Occipital lobe (tissue), 2 donors: ENCODE data around the gene LCN12. TPM values are rescaled to one million over a fixed set of nuclear protein-coding genes. Genes with fewer than 3 reads are reported as not detected.

Experiments used
- DNase-seq: peaks from one replicate; lab custom pipeline; 2025; lab: John Stamatoyannopoulos, UW
- total RNA-seq: library from RNA; depleted of rRNA; stranded (reverse); fragments of >200 nt; gene quantifications from one replicate; pipeline ENCODE4 v1.2.3, GENCODE V29; 2014

Gene LCN12
- total RNA-seq, 1 donor from 2014 or later: not detected

DNA sequence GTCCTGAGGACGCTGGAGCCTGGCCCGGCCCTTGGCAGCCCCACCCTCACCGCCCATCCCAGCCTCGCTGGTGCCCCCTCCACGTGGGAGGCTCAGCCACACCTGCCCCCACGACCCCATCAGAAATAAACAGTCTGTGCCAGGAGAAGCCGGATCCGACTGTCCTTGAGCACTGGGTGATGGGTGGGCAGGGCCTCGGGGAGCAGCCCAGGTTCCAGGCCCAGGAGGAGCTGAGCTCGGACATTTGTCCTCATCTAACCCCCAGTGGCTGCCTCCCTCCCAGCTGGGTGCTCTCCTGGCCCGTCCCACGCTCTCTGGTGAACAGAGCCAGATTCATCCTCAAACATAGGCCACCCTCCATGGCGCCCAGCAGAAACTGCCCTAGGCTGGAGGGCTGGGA lies 20.7 kb downstream of the LCN12 start:
- DNase-seq: no peak

DNA sequence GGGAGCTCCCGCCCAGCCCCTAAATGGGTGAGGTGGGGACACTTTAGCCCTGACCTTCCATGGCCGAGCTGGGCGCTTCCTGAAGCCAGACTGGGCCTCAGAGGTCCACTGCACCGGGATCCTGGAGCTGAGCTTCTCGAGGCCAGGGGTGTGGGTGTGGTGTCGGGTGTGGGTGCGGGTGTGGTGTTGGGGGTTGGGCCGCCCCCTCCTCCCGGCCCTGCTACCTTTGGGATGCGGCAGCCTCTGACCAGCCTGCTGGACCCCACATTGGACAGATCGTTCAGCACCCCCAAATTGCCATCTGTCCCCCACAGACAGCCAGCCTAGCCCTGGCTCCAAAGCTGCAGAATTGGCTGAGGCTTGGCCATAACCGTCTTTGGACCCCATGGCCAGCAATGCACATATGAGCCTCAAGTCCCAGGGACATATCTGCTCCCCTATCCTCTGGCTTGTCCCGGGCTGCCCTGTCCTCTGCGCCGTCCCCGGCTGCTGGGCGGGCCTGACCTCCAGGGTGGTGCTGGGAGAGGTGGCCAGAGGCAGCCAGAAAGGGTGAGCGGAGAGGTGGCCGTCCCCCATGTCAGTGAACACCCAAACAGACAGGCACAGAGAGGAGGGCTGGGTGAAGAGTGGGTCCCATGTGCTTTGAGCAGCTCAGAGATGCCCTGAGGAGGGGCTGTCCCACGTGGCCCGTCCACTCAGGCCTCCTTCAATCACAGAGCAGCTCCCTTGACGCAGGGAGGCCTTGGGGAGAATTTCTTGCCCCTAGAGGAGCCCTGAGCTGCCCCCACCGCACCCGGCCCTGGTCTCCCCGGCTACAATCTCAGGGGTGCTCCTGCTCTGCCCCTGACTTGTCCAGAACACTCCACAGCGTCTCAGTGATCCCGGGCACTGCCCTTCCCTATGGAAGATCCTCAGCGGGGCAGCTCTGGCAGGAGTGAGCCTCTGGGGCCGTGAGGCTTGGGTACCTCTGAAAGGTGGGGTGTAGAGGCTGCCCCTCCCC lies 21.8 kb downstream of the LCN12 start:
- no peak for DNase-seq

DNA sequence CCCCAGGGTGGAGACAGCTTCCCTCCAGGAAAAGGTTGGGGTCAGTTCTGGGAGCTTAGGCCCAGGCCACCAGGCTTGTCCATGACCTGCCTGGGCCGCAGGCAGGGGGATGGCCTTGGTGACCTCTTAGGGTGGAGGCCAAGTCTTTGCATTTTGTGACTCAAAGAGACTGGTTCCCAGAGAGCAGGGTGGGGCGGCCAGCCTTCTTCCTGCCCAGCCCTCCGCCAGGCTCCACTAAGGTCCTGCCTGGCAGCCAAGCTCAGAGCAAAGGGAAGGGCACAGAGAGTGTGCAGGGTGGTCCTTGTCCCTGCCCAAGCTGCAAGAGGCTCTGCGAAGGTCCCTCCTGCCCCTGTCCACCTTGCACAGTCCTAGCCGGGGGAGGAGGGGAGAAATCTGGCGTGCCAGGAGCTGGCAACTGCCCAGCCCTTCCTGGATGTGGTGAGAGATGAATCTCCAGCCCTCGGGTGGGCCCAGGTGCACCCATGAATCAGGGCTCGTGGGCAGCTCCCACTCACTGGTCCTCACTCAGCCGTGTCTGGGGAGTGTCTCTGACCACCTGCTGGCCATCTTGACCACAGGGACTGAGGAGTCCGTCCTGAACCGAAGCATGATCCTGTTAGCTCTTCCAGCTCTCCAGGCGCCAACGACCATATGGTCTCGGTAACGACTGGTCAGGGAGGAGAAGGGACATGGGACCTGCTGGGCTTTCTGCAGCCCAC lies 22.9 kb downstream of the LCN12 start:
- DNase-seq: no peak

DNA sequence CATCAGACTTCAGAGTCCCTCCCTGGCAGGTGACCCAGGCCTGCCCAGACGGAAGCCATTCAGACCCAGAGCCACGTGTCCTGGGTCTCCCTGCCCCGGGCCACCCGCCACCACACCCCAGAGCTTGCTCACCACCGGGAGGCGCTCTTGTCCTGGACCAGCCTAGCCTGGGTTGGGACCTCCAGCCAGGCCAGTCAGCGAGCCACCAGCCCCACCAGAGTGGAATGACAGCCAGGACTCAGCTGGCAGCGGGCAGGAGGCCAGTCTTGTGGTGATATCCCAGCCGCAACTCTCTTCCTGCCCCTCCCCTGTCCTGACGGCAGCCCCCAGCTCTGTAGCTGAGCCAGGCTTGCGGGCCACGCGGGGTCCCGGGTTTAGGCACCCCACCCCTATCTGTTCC lies 23.6 kb downstream of the LCN12 start:
- DNase-seq: peak; percentile 59

DNA sequence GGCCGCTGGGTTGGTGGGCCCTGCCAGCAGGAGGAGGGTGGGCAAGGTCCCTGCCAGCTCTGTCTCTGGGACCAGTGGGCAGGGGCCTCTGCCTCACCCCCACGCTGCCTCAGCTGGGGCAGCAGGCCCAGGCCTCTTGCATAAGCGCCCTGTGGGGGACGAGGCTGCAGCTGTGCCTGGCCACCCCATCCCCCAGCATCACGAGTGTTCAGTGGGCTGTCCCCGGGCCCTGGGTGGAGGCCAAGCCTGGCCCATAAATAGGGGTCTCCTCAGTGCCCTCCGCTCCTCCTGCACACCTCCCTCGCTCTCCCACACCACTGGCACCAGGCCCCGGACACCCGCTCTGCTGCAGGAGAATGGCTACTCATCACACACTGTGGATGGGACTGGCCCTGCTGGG lies 25.1 kb downstream of the LCN12 start, which contains the start of gene PTGDS:
Gene PTGDS, plus strand, starts transcription at position 282 of the 400 bp plus-strand sequence. Its CDS starts 75 bp downstream, at position 357.
- DNase-seq: peak; percentile 91

DNA sequence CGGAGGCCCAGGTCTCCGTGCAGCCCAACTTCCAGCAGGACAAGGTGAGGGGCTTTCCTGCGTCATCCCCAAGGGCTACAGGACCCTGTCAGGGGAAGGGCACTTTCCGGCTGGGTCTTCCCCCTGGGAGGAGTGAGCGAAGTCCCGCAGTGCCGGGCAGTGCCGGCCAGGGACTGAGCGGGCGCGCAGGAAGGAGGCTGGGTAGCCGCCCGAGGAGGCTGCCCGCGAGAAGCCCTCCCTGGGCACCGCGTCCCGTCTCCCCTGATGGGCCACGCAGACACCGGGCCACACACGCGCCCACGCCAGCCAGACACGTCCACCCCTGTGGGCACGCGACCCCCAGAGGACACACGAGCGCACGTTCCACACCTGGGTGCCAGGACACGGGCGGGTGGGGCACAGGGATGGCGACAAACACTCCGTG lies 25.6 kb downstream of the LCN12 start:
- no peak for DNase-seq

DNA sequence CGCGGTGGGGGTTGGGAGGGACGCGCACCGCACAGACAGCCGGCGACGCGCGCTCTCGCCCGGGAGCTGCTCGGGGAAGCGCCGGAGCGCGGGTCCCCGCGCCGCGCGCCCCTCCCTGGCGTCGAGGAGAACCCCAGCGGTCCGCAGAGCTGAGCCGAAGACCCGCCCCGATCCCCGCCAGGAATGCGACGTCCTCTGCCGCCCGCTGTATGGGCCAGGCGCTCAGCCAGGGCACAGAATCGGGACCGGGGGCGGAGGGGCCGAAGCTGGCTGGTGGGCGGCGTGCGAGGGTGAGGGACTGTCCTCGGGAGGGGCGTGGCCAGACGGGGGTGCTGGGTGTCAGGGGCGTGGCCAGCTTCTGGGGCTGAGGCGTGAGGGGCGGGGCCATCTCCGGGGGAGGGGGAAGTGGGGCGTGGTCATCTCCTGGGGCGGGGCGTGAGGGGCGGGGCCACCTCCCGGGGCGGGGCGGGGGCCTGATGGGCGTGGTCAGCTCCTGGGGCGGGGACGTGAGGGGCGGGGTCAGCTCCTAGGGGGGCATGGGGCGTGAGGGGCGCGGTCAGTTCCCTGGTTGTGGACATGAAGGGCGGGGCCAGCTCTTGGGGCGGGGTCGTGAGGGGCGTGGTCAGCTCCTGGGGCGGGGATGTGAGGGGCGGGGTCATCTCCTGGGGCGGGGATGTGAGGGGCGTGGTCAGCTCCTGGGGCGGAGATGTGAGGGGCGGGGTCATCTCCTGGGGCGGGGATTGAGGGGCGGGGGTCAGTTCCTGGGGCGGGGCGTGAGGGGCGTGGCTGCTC lies 26.2 kb downstream of the LCN12 start:
- DNase-seq: peak; percentile 89

- DNase-seq: no peak
These were observed 26.9 kb downstream of the LCN12 start for GRCh38 chr9:136978865-136979544.

DNA sequence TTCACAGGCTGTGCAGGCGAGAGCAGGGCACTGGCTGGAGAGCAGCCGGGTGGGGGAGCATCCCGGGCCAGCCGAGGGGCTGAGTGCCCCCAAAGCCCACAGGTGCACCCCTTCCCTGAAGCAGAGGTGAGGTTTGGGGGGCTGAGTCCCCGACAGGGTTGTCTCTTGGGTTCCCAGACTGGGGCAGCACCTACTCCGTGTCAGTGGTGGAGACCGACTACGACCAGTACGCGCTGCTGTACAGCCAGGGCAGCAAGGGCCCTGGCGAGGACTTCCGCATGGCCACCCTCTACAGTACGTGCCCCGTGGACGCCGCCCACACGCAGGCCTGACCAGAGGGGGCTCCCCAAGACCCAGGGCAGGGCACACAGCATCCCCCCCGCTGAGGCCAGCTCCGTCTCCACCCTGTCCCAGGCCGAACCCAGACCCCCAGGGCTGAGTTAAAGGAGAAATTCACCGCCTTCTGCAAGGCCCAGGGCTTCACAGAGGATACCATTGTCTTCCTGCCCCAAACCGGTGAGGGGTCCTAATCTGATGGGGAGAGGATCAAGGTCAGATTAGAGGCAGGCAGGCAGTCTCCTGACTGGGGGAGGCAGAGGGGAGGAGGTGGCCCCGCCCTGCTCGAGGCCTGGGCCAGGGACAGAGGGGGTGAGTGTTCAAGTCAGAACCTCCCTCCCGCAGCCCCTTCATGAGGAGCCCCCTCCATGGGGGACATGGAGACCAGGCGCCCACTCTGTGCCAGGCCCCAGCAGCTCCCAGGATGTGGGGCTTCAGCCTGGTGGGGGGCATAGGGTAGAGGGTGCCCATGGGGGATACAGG lies 27.9 kb downstream of the LCN12 start:
- DNase-seq: no peak

GRCh38 chr9:136980669-136981478 lies 28.8 kb downstream of the LCN12 start:
- no peak for DNase-seq

GRCh38 chr9:136981588-136982231 lies 29.6 kb downstream of the LCN12 start:
- peak; percentile 56 for DNase-seq

GRCh38 chr9:136982232-136983051 lies 30.4 kb downstream of the LCN12 start, which contains the start of gene LCNL1:
TSS of gene LCNL1 (plus strand) at chr9:136982993. CDS start at chr9:136983587, 594 bp downstream.
- DNase-seq: peak; percentile 41

DNA sequence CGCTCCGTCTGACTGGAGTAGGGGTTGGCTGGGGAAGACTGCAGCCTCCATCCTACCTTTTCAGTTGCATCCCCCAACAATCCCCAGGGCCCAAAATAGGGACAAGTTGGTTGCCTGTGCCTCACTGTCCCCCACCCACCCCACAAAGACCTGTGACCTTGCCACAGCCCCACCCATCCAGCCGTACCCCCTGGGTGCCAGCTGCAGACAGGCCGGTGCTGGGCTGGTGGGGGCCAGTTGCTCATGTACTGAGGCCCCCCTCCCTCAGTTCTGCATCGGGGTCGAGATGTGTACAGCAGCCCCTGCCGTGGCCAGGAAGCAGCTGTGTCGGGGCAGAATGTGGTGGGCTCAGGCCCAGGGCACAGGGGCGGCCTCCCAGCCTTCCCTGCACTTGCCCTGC lies 31.1 kb downstream of the LCN12 start:
- no peak for DNase-seq

DNA sequence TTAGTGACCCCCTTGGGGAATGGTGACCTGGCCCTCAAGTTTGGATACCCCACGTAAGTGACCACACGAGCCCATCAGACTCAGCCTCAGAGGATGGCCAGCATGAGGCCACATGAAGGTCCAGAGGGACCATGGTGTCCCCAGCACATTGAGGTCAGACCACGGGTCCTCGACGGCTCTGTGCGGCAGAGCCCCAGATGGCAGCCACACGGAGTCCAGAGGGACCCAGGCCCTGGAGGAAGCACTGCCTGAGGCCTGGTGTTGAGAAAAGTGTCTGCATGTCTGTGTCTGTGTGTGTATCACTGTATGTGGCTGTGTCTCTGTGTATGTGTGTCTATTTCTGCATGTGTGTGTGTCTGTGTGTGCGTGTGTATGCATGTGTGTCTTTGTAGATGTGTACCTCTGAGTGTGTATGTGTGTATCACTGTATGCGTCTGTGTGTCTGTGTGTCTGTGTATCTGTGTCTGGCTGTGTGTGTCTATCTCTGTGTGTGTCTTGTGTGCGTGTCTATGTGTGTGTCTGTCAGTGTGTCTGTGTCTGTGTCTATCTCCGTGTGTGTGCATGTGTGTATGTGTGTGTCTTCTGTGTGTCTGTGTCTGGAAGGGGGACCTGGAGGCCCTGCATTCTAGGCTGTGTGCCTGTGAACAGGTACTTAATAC lies 31.7 kb downstream of the LCN12 start:
- no peak for DNase-seq

- no peak for DNase-seq
These were observed 32.5 kb downstream of the LCN12 start for GRCh38 chr9:136984464-136985026.

DNA sequence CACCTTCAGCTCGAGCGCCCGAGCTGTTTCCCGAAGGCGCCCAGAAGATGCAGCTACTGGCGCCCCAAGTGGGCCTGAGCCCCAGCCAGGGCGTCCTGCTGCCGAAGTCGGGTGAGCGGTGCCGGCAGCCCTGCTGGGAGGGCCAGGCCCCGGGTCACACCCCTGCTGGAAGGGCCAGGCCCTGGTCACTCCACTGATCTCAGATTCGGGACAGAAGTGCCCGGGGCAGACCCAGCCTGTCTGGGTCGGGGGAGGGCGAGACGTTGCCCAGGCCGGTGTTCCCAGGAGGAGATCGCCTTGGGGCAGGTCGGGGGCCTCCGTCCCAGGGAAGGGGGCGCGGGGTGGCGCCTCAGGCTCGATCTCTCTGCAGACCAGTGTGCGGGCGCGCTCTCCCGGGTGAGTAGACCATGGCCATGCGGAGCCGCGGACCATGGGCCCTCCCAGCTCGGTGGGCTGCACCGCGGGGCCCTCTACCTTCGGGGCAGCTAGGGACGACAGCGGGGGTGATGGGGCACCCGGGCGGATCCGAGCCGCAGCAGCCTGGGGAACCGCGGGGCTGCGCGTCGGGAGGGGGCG lies 33.0 kb downstream of the LCN12 start:
- DNase-seq: no peak
